WTC11 (cell line): ENCODE data around the gene TOX2.

Source experiments
- CTCF ChIP-seq: fragments of 200-600 bp; IDR thresholded peaks from 2 replicates; pipeline ENCODE4 v1.8.0; 2022; ENCODE audit warnings: antibody characterized with exemption
- ETV6 ChIP-seq: sonication (generic); formaldehyde crosslinking; IDR thresholded peaks from 2 replicates; pipeline ENCODE4 v1.8.1; 2022; ENCODE audit warnings: mild to moderate bottlenecking, missing genetic modification reagents
- FOXK1 ChIP-seq: sonication (generic); formaldehyde crosslinking; IDR thresholded peaks from 2 replicates; pipeline ENCODE4 v1.8.0; 2022; ENCODE audit warnings: mild to moderate bottlenecking, moderate library complexity, missing genetic modification reagents
- IRF2 ChIP-seq: sonication (generic); formaldehyde crosslinking; IDR thresholded peaks from 2 replicates; pipeline ENCODE4 v1.8.0; 2022; ENCODE audit warnings: low read depth, missing genetic modification reagents, borderline replicate concordance
- JUN ChIP-seq: sonication (generic); formaldehyde crosslinking; IDR thresholded peaks from 2 replicates; pipeline ENCODE4 v1.8.0; 2023; ENCODE audit warnings: mild to moderate bottlenecking, missing genetic modification reagents
- MXD4 ChIP-seq: fragments of 250-450 bp; sonication (Bioruptor Pico); IDR thresholded peaks from 2 replicates; pipeline ENCODE4 v1.8.0; 2021; ENCODE audit warnings: mild to moderate bottlenecking, moderate library complexity, borderline replicate concordance
- SMAD3 ChIP-seq: sonication (generic); formaldehyde crosslinking; IDR thresholded peaks from 2 replicates; pipeline ENCODE4 v1.8.0; 2022; ENCODE audit warnings: missing genetic modification reagents, mild to moderate bottlenecking, borderline replicate concordance
- TEAD1 ChIP-seq: sonication (generic); formaldehyde crosslinking; IDR thresholded peaks from 2 replicates; pipeline ENCODE4 v1.8.0; 2022; ENCODE audit warnings: mild to moderate bottlenecking, missing genetic modification reagents
- ZMAT4 ChIP-seq: fragments of 250-450 bp; sonication (Bioruptor Pico); IDR thresholded peaks from 2 replicates; pipeline ENCODE4 v1.9.0; 2021; ENCODE audit warnings: mild to moderate bottlenecking
- TF ChIP-seq, protein P1 (sequence below): sonication (generic); formaldehyde crosslinking; IDR thresholded peaks from 2 replicates; pipeline ENCODE4 v1.8.0; 2023; ENCODE audit warnings: missing genetic modification reagents
- TF ChIP-seq, protein P2 (sequence below): sonication (generic); formaldehyde crosslinking; IDR thresholded peaks from 2 replicates; pipeline ENCODE4 v1.8.1; 2022; ENCODE audit warnings: mild to moderate bottlenecking, missing genetic modification reagents, moderate library complexity, borderline replicate concordance
- TF ChIP-seq, protein P3 (sequence below): sonication (generic); formaldehyde crosslinking; conservative IDR thresholded peaks from 2 replicates; pipeline ENCODE4 v1.8.1; 2022; ENCODE audit warnings: mild to moderate bottlenecking, missing genetic modification reagents

DNA sequence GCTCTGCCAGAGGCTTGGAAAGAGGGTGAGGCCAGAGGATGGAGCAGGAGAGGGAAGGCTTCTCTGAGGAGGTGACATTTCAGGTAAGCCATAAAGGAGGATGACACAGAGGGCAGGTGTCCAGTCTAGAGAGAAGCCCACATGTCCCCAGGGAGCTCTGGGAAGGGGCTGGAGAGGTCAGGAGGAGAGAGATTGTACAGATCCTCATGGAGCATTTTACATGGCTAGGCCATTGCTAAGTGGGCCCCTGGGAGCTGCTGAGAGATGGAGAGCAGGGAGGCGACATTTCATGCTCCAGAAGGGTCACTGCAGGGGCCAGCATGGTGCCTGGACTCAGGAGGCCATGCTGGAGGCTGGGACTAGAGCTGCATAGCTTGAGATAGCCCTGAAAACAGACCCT is 124.5 kb downstream of the TOX2 start:
- TF ChIP-seq MXD4 (CRISPR knock-in tag) = no peak
- TF ChIP-seq, protein P1, sequence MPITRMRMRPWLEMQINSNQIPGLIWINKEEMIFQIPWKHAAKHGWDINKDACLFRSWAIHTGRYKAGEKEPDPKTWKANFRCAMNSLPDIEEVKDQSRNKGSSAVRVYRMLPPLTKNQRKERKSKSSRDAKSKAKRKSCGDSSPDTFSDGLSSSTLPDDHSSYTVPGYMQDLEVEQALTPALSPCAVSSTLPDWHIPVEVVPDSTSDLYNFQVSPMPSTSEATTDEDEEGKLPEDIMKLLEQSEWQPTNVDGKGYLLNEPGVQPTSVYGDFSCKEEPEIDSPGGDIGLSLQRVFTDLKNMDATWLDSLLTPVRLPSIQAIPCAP (CRISPR knock-in tag) = no peak
- no peak for TF ChIP-seq CTCF
- TF ChIP-seq, protein P2, sequence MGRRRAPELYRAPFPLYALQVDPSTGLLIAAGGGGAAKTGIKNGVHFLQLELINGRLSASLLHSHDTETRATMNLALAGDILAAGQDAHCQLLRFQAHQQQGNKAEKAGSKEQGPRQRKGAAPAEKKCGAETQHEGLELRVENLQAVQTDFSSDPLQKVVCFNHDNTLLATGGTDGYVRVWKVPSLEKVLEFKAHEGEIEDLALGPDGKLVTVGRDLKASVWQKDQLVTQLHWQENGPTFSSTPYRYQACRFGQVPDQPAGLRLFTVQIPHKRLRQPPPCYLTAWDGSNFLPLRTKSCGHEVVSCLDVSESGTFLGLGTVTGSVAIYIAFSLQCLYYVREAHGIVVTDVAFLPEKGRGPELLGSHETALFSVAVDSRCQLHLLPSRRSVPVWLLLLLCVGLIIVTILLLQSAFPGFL = no peak
- no peak for TF ChIP-seq TEAD1 (CRISPR knock-in tag)
- TF ChIP-seq JUN = no peak
- TF ChIP-seq, protein P3, sequence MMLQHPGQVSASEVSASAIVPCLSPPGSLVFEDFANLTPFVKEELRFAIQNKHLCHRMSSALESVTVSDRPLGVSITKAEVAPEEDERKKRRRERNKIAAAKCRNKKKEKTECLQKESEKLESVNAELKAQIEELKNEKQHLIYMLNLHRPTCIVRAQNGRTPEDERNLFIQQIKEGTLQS (CRISPR knock-in tag) = no peak
- TF ChIP-seq ZMAT4 (CRISPR knock-in tag) = no peak
- TF ChIP-seq SMAD3 (CRISPR knock-in tag) = no peak
- TF ChIP-seq ETV6 (CRISPR knock-in tag) = no peak
- TF ChIP-seq IRF2 = no peak
- no peak for TF ChIP-seq FOXK1 (CRISPR knock-in tag)
